Measurements from ENCODE around the gene TMEM114. TPM values are rescaled to one million over a fixed set of nuclear protein-coding genes. Genes with fewer than 3 reads are reported as not detected.

Gene TMEM114
- total RNA-seq (not detected), polyA plus RNA-seq (not detected)

DNA sequence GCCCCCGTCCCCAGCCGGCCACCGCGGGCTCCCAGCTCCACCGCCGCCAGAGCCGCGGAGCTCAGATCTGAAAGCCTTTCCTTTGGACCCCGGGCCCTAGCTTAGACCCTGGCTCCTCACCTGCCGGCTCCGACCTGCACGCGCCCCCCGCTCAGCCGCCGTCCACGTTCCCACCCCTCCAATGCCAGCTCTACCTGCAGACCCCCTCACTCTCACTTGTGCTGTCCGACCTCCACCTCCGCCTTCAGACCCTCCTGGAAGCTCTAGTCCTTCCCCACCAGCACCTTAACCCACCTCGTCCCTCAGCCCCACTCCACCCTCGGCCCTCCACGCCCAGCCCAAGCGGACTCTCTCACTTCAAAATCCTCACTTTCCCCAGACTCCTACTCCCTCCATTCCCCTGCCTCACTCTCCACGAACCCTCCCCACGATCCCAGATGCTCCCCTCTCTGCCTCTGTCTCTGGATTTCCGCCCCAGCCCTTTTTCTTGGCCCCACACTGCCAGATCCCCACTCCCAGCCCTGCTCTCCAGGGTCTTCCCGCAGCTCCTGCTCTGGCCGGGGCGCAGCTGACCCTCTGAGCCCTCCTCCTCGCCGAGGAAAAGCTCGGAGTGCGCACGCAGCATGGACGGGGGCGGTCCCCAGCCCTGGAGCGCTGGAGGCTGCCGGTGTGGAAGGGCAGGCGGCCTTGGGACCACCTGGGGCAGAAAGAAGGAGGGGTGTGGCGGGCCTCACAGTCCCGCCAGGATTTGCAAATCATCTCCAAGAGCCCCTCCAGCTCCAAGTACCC, at the start of gene TMEM114:
Gene TMEM114 (minus strand): TSS at position 612 of the 789 bp plus-strand sequence. CDS start 673 bp downstream, outside the sequence.
- CTCF ChIA-PET = no interaction called here
- H3K9me3 Mint-ChIP-seq = peaks cover 0 to 2% (median 0%) of the 10 kb centered on the region in 5 donors
- no peak within 1 kb of the TSS for H3K27ac Mint-ChIP-seq

DNA sequence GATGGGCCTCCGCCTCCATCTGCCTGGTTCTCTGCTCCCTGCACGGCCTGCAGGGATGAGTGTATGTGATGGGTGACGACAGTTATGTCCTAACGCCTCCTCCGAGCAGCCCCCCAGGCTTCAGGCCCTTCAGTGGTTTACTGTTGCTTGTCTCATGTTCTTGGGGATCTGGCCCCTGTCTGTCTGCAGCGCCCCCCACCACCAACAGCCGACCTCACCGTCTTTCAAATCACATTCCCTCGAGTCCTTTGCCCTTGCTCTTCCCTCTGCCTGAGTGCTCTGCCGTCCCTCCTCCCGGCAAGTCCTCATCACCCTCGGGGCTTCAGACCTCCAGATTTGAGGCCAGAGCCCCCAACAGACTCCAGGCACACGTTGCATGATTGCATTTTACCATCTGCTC, 49.4 kb upstream of the TMEM114 start:
- ChIA-PET POLR2A (no interaction called here), CTCF (no interaction called here)
- H3K4me3 Mint-ChIP-seq = no peak overlapping the region
- Histone ChIP-seq H3K9me3 (ENCODE audit: low read length) (no peaks in the 10 kb centered on the region), H3K4me3 (ENCODE audit: low read length) (no peak overlapping the region), H3K36me3 (ENCODE audit: insufficient read depth, low read length) (peaks cover 20% of the 10 kb centered on the region), H3K4me1 (ENCODE audit: insufficient read depth, low read length) (no peaks in the 10 kb centered on the region), H3K27ac (ENCODE audit: low read depth, low read length) (no peak overlapping the region), H3K27me3 (ENCODE audit: insufficient read depth, low read length, poor library complexity, severe bottlenecking) (no peaks in the 10 kb centered on the region)
- peak overlapping the region in 1 of 8 donors; percentile 44 for H3K27ac Mint-ChIP-seq
- no peaks in the 10 kb centered on the region for H3K27me3 Mint-ChIP-seq
- peaks cover 17 to 89% (median 28%) of the 10 kb centered on the region in 3 donors for H3K36me3 Mint-ChIP-seq
- H3K4me1 Mint-ChIP-seq = peaks cover 3 to 10% (median 6%) of the 10 kb centered on the region in 3 donors
- H3K9me3 Mint-ChIP-seq = no peaks in the 10 kb centered on the region
- no peak for DNase-seq

More for the DNA sequence above, at the start of gene TMEM114:
- Histone ChIP-seq H3K9me3 (ENCODE audit: low read length) (no peaks in the 10 kb centered on the region), H3K27me3 (ENCODE audit: insufficient read depth, low read length, poor library complexity, severe bottlenecking) (peaks cover 14% of the 10 kb centered on the region), H3K4me3 (ENCODE audit: low read length) (no peak within 1 kb of the TSS), H3K27ac (ENCODE audit: low read depth, low read length) (no peak within 1 kb of the TSS), H3K4me1 (ENCODE audit: insufficient read depth, low read length) (no peaks in the 10 kb centered on the region), H3K36me3 (ENCODE audit: insufficient read depth, low read length) (no peaks in the 10 kb centered on the region)
- Mint-ChIP-seq H3K36me3 (peaks cover 0 to 2% (median 0%) of the 10 kb centered on the region in 3 donors), H3K4me1 (peaks cover 0 to 7% (median 3%) of the 10 kb centered on the region in 3 donors), H3K4me3 (no peak within 1 kb of the TSS), H3K27me3 (peaks cover 30 to 43% of the 10 kb centered on the region in 2 donors)
- no peak for DNase-seq
- POLR2A ChIA-PET = no interaction called here

DNA sequence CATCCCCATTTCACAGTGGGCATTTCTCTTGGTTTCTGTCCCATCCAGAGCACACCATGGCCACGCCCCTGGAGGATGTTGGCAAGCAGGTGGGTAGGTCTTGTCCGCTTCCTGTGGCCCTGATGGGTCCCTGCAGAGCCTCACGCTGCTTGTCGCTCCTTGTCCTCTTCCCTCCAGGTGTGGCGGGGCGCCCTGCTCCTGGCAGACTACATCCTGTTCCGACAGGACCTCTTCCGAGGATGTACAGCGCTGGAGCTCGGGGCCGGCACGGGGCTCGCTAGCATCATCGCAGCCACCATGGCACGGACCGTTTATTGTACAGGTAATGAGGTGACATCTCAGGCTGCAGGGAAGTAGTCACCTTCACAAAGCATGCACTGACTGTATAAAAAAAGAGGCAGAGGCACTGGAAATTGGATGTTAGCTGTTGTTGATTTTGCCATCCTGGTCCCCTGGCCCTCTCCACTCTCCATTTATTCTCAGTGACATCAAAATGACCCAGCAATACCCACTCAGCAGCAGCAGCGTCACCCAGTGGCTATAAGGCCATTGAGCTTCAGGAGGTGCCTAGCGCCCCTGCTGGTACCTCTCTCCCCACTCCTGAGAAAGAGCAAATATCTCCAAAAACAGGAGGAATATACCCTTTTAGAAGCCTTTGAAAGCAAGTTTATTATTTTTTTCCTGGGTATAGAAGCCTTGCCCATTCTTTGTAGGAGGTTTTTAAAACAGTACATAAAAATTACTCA, 44.9 kb upstream of the TMEM114 start:
- H3K4me3 Mint-ChIP-seq = no peak overlapping the region
- no peaks in the 10 kb centered on the region for H3K27me3 ChIP-seq (ENCODE audit: insufficient read depth, low read length, poor library complexity, severe bottlenecking)
- no peak overlapping the region for H3K4me3 ChIP-seq (ENCODE audit: low read length)
- H3K4me1 Mint-ChIP-seq = peaks cover 0 to 6% (median 4%) of the 10 kb centered on the region in 3 donors
- no peaks in the 10 kb centered on the region for H3K9me3 Mint-ChIP-seq
- H3K27ac Mint-ChIP-seq = peak overlapping the region in 2 of 8 donors; percentile 87 to 94
- peaks cover 35% of the 10 kb centered on the region for H3K36me3 ChIP-seq (ENCODE audit: insufficient read depth, low read length)
- no peaks in the 10 kb centered on the region for H3K27me3 Mint-ChIP-seq
- no peak for DNase-seq
- H3K9me3 ChIP-seq (ENCODE audit: low read length) = no peaks in the 10 kb centered on the region
- no peaks in the 10 kb centered on the region for H3K4me1 ChIP-seq (ENCODE audit: insufficient read depth, low read length)
- H3K36me3 Mint-ChIP-seq = peaks cover 0 to 92% (median 9%) of the 10 kb centered on the region in 3 donors
- no peak overlapping the region for H3K27ac ChIP-seq (ENCODE audit: low read depth, low read length)
- CTCF ChIA-PET = no interaction called here
- POLR2A ChIA-PET = no interaction called here

DNA sequence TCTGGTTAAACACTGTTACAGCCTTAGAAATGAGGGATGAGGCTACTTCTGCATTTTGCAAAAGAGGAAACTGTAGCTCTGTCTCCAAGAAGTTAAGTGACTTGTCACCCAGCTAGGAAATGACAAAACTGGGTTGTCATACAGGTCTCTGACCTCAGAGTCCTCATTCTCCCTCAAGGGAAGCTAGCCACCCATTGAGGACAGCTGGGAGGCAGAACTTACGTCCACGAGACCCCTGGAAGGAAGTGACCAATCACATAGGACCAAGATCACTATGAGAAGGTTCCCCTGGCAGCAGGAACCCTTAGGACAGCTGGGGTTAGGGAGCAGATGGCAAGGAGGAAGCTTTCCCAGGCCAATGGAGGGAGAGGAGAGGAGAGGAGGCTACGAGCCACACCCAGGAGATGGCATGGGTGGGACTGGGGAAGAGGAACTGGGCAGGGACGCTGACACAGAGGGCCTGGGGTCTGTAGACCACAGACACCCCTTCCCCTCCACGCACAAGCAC, 42.4 kb upstream of the TMEM114 start:
- Mint-ChIP-seq H3K4me1 (peaks cover 0 to 13% (median 4%) of the 10 kb centered on the region in 3 donors), H3K27me3 (no peaks in the 10 kb centered on the region), H3K4me3 (no peak overlapping the region), H3K27ac (no peak overlapping the region), H3K36me3 (peaks cover 3 to 93% (median 17%) of the 10 kb centered on the region in 3 donors), H3K9me3 (no peaks in the 10 kb centered on the region)
- no peaks in the 10 kb centered on the region for H3K4me1 ChIP-seq (ENCODE audit: insufficient read depth, low read length)
- CTCF ChIA-PET = no interaction called here
- DNase-seq = no peak
- no peak overlapping the region for H3K27ac ChIP-seq (ENCODE audit: low read depth, low read length)
- no peaks in the 10 kb centered on the region for H3K9me3 ChIP-seq (ENCODE audit: low read length)
- POLR2A ChIA-PET = no interaction called here
- H3K36me3 ChIP-seq (ENCODE audit: insufficient read depth, low read length) = peaks cover 53% of the 10 kb centered on the region
- no peak overlapping the region for H3K4me3 ChIP-seq (ENCODE audit: low read length)
- H3K27me3 ChIP-seq (ENCODE audit: insufficient read depth, low read length, poor library complexity, severe bottlenecking) = no peaks in the 10 kb centered on the region

DNA sequence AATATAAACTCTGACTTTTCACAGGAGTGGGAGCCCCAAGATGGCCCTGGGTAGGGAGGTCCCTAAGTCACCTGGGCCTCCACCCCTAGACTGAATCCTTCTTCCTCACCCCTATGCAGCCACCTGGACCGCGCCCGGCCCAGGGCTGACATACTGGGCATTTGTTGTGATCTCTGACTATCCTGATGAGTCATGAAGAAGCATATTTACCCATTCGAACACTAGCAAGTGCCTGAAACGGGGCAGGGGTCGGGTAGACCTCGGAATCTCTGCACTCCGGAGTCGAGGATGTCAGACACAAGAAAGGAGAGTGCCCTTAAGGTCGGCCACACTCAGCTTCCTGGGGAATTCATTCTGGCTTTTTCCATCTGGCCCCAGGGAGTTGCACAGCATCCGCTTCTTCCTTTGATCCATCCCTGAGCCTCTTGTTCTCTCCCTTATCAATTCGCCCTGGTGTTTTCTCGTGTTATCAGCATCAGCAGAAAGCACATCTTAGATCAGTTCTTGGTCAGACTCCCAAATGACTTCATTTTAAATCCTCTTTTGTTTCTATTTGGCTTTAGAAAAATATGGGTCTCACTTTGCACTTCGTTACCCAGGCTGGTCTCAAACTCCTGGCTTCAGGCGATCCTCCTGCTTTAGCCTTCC, 41.6 kb upstream of the TMEM114 start:
- Histone ChIP-seq H3K27me3 (ENCODE audit: insufficient read depth, low read length, poor library complexity, severe bottlenecking) (no peaks in the 10 kb centered on the region), H3K36me3 (ENCODE audit: insufficient read depth, low read length) (peaks cover 60% of the 10 kb centered on the region), H3K27ac (ENCODE audit: low read depth, low read length) (no peak overlapping the region), H3K9me3 (ENCODE audit: low read length) (no peaks in the 10 kb centered on the region), H3K4me3 (ENCODE audit: low read length) (no peak overlapping the region), H3K4me1 (ENCODE audit: insufficient read depth, low read length) (no peaks in the 10 kb centered on the region)
- Mint-ChIP-seq H3K36me3 (peaks cover 9 to 94% (median 22%) of the 10 kb centered on the region in 3 donors), H3K4me1 (peaks cover 4 to 18% (median 5%) of the 10 kb centered on the region in 3 donors), H3K9me3 (no peaks in the 10 kb centered on the region), H3K27me3 (no peaks in the 10 kb centered on the region), H3K27ac (peak overlapping the region in 2 of 8 donors; percentile 14 to 56), H3K4me3 (no peak overlapping the region)
- DNase-seq = no peak
- ChIA-PET POLR2A (no interaction called here), CTCF (no interaction called here)

GRCh38 chr16:8631373-8631772, 41.1 kb upstream of the TMEM114 start:
- POLR2A ChIA-PET = no interaction called here

DNA sequence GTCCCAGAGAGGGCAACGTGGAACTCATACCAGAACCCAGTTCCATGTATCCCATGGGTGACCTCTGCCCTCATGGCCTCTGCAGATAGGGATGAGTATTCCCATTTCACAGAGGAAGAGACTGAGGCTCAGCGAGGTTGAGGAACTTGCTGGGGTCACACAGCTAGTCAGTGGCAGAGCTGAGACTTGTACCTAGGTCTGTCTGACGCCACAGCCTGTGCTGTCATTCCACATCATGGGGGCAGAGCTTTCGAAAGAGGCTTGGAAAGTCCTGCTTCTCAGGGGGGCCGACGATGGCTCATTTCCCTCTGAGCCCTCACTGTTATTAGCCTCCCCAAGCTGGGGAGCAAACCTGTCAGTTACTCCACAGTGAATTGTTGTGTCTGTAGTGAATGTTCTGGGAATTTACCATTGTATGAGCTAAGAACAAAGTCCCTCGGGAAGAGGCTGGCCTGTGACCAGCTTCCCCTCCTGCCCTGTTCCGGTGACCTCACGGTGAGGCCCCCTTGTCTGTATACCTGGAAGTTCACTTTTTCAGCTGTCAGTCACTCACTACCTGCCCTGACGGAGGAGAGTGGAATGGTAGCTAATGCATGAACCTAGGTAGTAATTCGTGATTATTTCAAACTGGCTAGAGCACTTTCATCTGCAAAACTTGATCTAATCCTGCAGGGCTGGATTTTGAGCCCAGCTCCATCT, 40.1 kb upstream of the TMEM114 start:
- Mint-ChIP-seq H3K4me1 (peaks cover 7 to 19% (median 11%) of the 10 kb centered on the region in 3 donors), H3K27ac (peak overlapping the region in 2 of 8 donors; percentile 38 to 43), H3K27me3 (no peaks in the 10 kb centered on the region), H3K36me3 (peaks cover 9 to 94% (median 20%) of the 10 kb centered on the region in 3 donors), H3K9me3 (no peaks in the 10 kb centered on the region), H3K4me3 (no peak overlapping the region)
- Histone ChIP-seq H3K27ac (ENCODE audit: low read depth, low read length) (no peak overlapping the region), H3K4me1 (ENCODE audit: insufficient read depth, low read length) (no peaks in the 10 kb centered on the region), H3K27me3 (ENCODE audit: insufficient read depth, low read length, poor library complexity, severe bottlenecking) (no peaks in the 10 kb centered on the region), H3K4me3 (ENCODE audit: low read length) (no peak overlapping the region), H3K36me3 (ENCODE audit: insufficient read depth, low read length) (peaks cover 62% of the 10 kb centered on the region), H3K9me3 (ENCODE audit: low read length) (no peaks in the 10 kb centered on the region)
- CTCF ChIA-PET = no interaction called here
- POLR2A ChIA-PET = no interaction called here
- DNase-seq = no peak

More at GRCh38 chr16:8631373-8631772, 41.1 kb upstream of the TMEM114 start:
- CTCF ChIA-PET = no interaction called here
- Histone ChIP-seq H3K27me3 (ENCODE audit: insufficient read depth, low read length, poor library complexity, severe bottlenecking) (no peaks in the 10 kb centered on the region), H3K36me3 (ENCODE audit: insufficient read depth, low read length) (peaks cover 62% of the 10 kb centered on the region), H3K9me3 (ENCODE audit: low read length) (no peaks in the 10 kb centered on the region), H3K4me1 (ENCODE audit: insufficient read depth, low read length) (no peaks in the 10 kb centered on the region), H3K4me3 (ENCODE audit: low read length) (no peak overlapping the region), H3K27ac (ENCODE audit: low read depth, low read length) (no peak overlapping the region)
- Mint-ChIP-seq H3K36me3 (peaks cover 9 to 92% (median 21%) of the 10 kb centered on the region in 3 donors), H3K4me1 (peaks cover 6 to 19% (median 7%) of the 10 kb centered on the region in 3 donors), H3K4me3 (no peak overlapping the region), H3K27me3 (no peaks in the 10 kb centered on the region), H3K27ac (no peak overlapping the region), H3K9me3 (no peaks in the 10 kb centered on the region)
- DNase-seq = no peak
